Kidney (tissue), 14 donors: ENCODE measurements around the gene ZNF784. TPM values are rescaled to one million over a fixed set of nuclear protein-coding genes. Genes with fewer than 3 reads are reported as not detected.

Experiments
- DNase-seq, 5 donors: peaks; one replicate each; pipeline ENCODE4 v3.0.0-alpha.2; 2013 to 2020
- FAIRE-seq: peaks from 2 replicates; lab custom pipeline; 2012; peaks lifted over from hg19 to GRCh38; lab: Jason Lieb, UNC
- H3K27ac ChIP-seq, 2 donors: one replicate each; pipeline ENCODE4 v1.7.0; 2013; ENCODE audit warnings: low read depth in 2 of 2, low read length in 2 of 2, inconsistent platforms in 1 of 2
- H3K27me3 ChIP-seq: one replicate; pipeline ENCODE4 v1.7.1; 2013; ENCODE audit warnings: low read length, inconsistent platforms; ENCODE audit not compliant: control insufficient read depth, insufficient read depth
- H3K36me3 ChIP-seq, 3 donors: one replicate each; pipeline versions ENCODE4 v1.7.0 to v1.7.1; 2013; ENCODE audit warnings: low read length in 3 of 3, control low read depth in 1 of 3, inconsistent platforms in 1 of 3; ENCODE audit not compliant: insufficient read depth in 3 of 3, control insufficient read depth in 2 of 3
- H3K4me1 ChIP-seq, 3 donors: one replicate each; pipeline versions ENCODE4 v1.7.0 to v1.7.1; 2013; ENCODE audit warnings: low read length in 3 of 3, inconsistent platforms in 1 of 3, low read depth in 1 of 3; ENCODE audit not compliant: control insufficient read depth in 2 of 3, insufficient read depth in 2 of 3
- H3K4me3 ChIP-seq, 3 donors: one replicate each; pipeline versions ENCODE4 v1.7.0 to v1.8.1; 2013; ENCODE audit warnings: low read length in 3 of 3, control low read depth in 1 of 3, inconsistent platforms in 1 of 3
- H3K9ac ChIP-seq, 3 donors: one replicate each; pipeline versions ENCODE4 v1.7.0 to v1.7.1; 2013; ENCODE audit warnings: low read length in 3 of 3, control low read depth in 1 of 3, inconsistent platforms in 1 of 3
- H3K9me3 ChIP-seq, 3 donors: one replicate each; pipeline versions ENCODE4 v1.7.0 to v1.7.1; 2013; ENCODE audit warnings: low read length in 3 of 3, control low read depth in 1 of 3, inconsistent platforms in 1 of 3; ENCODE audit not compliant: control insufficient read depth in 2 of 3, insufficient read depth in 1 of 3
- intact Hi-C: fragments of 100-400 bp; cut with DNase I; formaldehyde crosslinking; loops from one replicate; pipeline ENCODE4 v1.11.1; 2022
- polyA plus RNA-seq: library from polyadenylated mRNA; stranded (reverse); fragments of 350-450 nt; fragmentation: Illumina TruSeq; extraction: RNeasy Lipid Tissue Mini Kit (QIAGEN cat#74804); gene quantifications from one replicate; pipeline ENCODE4 v1.2.3, GENCODE V29; 2014; ENCODE audit warnings: low read depth, low replicate concordance; ENCODE audit not compliant: insufficient read depth
- total RNA-seq: library from RNA; stranded (reverse); fragmentation: NEBNext Ultra II Directional; extraction: Animal tissue kit (Norgen Biotek cat#: 25700); gene quantifications from one replicate; pipeline ENCODE4 v1.2.1, GENCODE V29; 2021
- TF ChIP-seq, protein P1 (sequence below): IDR thresholded peaks from 3 replicates; pipeline ENCODE4 v1.5.1; 2012; ENCODE audit warnings: mild to moderate bottlenecking, moderate library complexity, borderline replicate concordance; ENCODE audit not compliant: insufficient read depth; ENCODE audit errors: extremely low read depth
- donor health status: control.
- donor health status: control.
- donor health status: control.
- donor health status: control.
- donor health status: control.
- donor health status: DM: yes; HTN: yes; CAD: no.
- donor health status: Normal renal cell carcinoma (clear cell type).

ZNF784 gene
- total and polyA plus RNA-seq, 2 donors from 2014 or later, result 6.6 to 9.8 TPM

GRCh38 chr19:55626350-55626749 is 2.0 kb upstream of the ZNF784 start:
- TF ChIP-seq, protein P1, sequence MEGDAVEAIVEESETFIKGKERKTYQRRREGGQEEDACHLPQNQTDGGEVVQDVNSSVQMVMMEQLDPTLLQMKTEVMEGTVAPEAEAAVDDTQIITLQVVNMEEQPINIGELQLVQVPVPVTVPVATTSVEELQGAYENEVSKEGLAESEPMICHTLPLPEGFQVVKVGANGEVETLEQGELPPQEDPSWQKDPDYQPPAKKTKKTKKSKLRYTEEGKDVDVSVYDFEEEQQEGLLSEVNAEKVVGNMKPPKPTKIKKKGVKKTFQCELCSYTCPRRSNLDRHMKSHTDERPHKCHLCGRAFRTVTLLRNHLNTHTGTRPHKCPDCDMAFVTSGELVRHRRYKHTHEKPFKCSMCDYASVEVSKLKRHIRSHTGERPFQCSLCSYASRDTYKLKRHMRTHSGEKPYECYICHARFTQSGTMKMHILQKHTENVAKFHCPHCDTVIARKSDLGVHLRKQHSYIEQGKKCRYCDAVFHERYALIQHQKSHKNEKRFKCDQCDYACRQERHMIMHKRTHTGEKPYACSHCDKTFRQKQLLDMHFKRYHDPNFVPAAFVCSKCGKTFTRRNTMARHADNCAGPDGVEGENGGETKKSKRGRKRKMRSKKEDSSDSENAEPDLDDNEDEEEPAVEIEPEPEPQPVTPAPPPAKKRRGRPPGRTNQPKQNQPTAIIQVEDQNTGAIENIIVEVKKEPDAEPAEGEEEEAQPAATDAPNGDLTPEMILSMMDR, result no peak
- FAIRE-seq, result no peak
- Histone ChIP-seq H3K27ac (no peak overlapping the region), H3K36me3 (no peaks in the 10 kb centered on the region), H3K27me3 (no peaks in the 10 kb centered on the region), H3K4me1 (peaks cover 2 to 6% (median 5%) of the 10 kb centered on the region in 3 donors), H3K9ac (no peak overlapping the region), H3K4me3 (no peak overlapping the region), H3K9me3 (no peaks in the 10 kb centered on the region)
- DNase-seq, result no peak
- intact Hi-C loops, result no loop called here

- Histone ChIP-seq H3K4me3 (peak overlapping the region; percentile 79 to 89 (median 88)), H3K9ac (peak overlapping the region in 2 of 3 donors; percentile 71 to 80), H3K27ac (peak overlapping the region; percentile 99), H3K27me3 (no peaks in the 10 kb centered on the region), H3K4me1 (peaks cover 2 to 6% (median 5%) of the 10 kb centered on the region in 3 donors), H3K36me3 (peaks cover 0 to 6% (median 0%) of the 10 kb centered on the region in 3 donors), H3K9me3 (no peaks in the 10 kb centered on the region)
- DNase-seq (no peak), FAIRE-seq (no peak)
- intact Hi-C loops, result no loop called here
- TF ChIP-seq, protein P1, result no peak
Measured at GRCh38 chr19:55625004-55625326, 599 bp upstream of the ZNF784 start.

DNA sequence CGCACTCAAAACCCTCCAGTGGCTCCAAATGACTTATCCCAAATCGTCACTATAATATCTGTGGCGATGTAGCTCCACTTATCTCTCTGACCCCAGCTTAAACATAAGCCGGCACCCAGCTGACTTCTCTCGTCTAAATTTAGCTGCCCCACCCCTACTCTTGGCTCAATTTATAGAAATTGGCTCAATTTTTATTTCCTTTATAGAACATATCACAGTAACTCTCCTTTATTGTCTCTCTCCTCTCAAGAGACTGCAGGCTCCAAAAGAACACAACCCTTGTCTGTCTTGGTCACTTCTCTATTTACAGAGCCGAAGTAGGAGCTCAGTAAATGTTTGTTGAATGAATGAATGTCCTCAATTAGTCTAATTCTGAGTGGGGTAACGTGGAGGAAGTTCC is 805 bp downstream of the ZNF784 start:
- Histone ChIP-seq H3K27ac (peak overlapping the region in 1 of 2 donors; percentile 48), H3K4me3 (peak overlapping the region; percentile 45 to 79 (median 53)), H3K27me3 (no peaks in the 10 kb centered on the region), H3K4me1 (peaks cover 2 to 6% (median 5%) of the 10 kb centered on the region in 3 donors), H3K9me3 (no peaks in the 10 kb centered on the region), H3K9ac (no peak overlapping the region), H3K36me3 (peaks cover 0 to 6% (median 0%) of the 10 kb centered on the region in 3 donors)
- intact Hi-C loops, result no loop called here
- DNase-seq (no peak), FAIRE-seq (no peak)
- TF ChIP-seq, protein P1, result no peak

DNA sequence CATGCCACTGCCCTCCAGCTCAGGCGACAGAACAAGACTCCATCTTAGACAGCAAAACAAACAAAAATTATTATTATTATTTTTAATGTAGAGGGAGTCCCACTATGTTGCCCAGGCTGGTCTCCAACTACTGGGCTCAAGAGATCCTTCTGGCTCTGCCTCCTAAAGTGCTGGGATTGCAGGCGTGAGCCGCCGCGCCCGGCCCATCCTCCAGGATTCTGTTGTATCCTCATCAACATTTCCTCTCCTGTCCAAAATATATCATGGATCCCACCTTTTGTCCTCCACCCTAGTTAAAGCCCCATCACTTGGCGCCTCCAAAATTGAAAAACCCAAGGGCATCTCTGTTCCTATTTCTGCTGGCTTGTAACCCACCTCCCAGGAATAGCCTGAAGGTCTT is 1.2 kb downstream of the ZNF784 start:
- FAIRE-seq (no peak), DNase-seq (no peak)
- Histone ChIP-seq H3K4me1 (peaks cover 2 to 6% (median 5%) of the 10 kb centered on the region in 3 donors), H3K4me3 (no peak overlapping the region), H3K9ac (no peak overlapping the region), H3K9me3 (no peaks in the 10 kb centered on the region), H3K27me3 (no peaks in the 10 kb centered on the region), H3K36me3 (peaks cover 0 to 6% (median 0%) of the 10 kb centered on the region in 3 donors), H3K27ac (no peak overlapping the region)
- TF ChIP-seq, protein P1, result no peak
- intact Hi-C loops, result no loop called here
